Measurements from ENCODE around the gene ZNF28.
"Not testable (repeated sequence)": the region's sequence is repeated elsewhere in the genome, so short reads cannot be mapped to it uniquely, and the experiment has no call there.

Gene ZNF28
- total RNA-seq: 57.5 to 76.3 reads per million in 2 donors

DNA sequence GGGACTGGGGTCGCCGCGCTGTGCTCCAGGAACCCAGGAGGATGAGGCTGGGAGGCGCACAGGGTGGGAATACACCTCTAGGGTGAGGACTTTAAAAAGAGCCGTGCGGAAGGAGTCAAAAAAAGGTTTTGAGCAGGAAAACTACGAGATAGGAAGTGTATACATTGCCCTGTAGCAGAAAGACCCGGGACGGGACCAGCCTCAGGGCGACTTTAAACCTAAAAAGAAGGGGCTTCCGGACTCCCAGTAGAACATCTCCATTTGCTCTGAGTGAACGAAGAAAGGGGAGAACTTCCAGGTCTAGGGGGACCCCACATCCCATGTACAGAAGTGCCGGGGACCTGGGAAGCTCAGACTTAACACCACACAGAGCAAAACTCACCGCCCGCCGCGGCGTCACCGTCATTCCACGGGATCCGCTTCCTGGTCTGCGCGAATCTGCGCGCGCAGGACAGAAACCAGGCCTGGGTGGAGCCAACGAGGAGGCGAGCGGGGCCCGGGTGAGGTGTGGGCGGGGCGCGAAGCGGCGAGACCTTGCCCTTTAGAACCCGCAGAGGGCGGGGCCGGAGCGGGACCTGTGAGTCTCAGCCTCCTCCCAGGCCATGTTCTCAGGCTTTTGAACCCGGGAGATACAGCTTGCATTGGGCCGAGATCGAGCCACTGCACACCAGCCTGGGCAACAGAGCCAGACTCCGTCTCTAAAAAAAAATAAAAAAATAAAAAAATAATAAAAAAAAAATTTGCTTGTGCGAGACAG, at the start of gene ZNF28:
Gene ZNF28 (minus strand): TSS at position 430 of the 757 bp plus-strand sequence. CDS start 3,675 bp downstream, outside the sequence.
- peak; percentile 60 for DNase-seq

DNA sequence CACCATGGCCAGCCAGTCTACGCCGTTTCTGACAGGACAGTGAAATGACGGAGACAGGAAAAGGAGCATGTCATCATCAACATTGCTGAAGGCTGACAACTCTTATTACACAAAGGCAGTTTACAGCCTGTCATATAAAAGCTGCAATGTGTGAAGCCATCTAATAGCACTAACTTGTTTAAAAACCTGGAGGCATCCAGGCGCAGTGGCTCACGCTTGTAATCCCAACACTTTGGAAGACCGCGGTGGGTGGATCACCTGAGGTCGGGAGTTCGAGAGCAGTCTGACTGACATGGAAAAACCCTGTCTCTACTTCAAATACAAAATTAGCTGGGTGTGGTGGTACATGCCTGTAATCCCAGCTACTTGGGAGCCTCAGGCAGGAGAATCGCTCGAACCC, 46.6 kb upstream of the ZNF28 start:
- not testable (repeated sequence) for DNase-seq

DNA sequence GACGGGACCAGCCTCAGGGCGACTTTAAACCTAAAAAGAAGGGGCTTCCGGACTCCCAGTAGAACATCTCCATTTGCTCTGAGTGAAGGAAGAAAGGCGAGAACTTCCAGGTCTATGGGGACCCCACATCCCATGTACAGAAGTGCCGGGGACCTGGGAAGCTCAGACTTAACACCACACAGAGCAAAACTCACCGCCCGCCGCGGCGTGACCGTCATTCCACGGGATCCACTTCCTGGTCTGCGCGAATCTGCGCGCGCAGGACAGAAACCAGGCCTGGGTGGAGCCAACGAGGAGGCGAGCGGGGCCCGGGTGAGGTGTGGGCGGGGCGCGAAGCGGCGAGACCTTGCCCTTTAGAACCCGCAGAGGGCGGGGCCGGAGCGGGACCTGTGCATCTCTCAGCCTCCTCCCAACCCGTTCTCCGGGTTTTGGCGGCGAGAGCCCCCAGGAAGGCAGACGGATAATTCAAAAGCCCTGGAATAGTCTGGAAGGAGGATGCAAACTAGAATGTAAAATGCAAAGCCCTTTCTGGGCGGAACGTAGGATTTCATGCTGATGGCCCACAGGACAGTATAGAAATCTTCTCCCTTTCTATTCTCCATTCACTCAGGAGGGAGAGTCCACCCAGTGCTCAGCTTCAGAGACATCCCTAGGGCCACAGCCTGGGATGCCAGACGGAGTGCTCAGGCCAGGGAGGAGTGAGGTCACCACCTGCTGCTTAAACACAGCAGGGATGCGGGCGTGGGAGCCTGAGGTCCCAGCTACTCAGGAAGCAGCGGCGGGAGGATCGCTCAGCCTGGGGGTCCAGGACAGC, 36.2 kb upstream of the ZNF28 start, which contains the start of gene ZNF468:
Gene ZNF468 (minus strand): TSS at position 242 of the 814 bp plus-strand sequence. CDS start 3,347 bp downstream, outside the sequence.
- peak; percentile 57 for DNase-seq

DNA sequence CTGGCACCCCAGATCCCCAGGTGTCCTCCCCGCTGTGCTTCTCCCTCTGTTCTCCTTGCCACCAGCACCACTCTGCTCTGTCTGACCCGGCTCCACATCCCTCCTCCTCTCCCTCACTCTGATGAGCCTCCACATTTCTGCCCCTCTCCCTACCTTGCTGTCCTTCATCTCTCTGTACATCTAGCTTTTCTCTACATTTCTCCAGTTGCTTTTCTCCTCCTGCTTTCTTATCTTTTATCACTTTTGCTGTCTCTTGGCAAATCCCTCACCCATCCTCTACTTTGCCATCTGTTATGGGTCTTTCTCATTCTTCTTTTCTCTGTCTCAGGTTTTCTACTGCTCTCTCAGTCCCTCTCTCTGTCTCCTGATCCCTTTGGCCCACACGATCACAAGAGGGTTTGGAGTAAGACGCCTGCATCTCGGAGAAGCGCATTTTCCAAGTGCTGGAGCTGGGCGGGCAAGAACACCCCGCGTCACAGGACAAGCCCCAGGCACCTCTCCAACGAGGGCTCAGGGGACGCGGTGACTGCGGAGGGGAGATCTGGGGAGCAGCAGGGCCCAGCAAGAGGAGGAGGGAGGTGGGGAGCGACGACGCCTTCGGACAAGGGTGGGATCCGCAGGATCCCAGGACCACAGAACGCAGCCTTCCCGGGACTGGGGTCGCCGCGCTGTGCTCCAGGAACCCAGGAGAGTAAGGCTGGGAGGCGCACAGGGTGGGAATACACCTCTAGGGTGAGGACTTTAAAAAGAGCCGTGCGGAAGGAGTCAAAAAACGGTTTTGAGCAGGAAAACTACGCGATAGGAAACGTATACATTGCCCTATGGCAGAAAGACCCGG, 35.3 kb upstream of the ZNF28 start:
- not testable (repeated sequence) for DNase-seq

DNA sequence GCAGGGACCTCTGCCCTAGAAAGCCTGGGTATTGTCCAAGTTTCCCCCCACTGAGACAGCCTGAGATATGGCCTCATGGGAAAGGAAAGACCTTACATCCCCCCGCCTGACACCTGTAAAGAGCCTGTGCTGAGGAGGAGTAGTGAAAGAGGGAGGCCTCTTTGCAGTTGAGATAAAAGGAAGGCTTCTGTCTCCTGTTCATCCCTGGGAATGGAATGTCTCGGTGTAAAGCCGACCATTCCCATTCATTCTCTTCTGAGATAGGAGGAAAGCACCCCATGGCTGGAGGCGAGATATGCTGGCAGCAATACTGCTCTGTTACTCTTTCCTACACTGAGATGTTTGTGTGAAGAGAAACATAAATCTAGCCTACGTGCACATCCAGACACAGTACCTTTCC, 25.9 kb upstream of the ZNF28 start:
- not testable (repeated sequence) for DNase-seq

DNA sequence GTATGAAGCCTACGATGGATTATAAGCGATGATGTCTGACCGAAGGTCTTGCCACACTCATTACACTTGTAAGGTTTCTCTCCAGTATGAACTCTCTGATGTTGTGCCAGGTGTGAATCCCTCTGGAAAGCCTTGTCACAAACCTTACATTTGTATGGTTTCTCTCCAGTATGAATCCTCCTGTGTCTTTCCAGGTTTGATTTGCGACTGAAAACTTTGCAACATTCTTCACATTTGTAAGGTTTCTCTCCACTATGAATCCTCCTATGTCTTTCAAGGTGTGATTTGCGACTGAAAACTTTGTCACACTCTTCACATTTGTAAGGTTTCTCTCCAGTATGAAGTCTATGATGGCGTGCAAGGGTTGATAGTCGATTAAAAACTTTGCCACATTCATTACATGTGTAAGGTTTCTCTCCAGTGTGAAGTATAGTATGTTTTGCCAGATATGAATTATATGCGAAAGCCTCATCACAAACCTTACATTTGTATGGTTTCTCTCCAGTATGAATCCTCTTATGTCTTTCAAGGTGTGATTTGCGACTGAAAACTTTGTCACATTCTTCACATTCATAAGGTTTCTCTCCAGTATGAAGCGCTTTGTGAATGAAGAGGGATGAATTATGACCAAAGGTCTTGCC, 19.5 kb upstream of the ZNF28 start:
- DNase-seq: not testable (repeated sequence)

DNA sequence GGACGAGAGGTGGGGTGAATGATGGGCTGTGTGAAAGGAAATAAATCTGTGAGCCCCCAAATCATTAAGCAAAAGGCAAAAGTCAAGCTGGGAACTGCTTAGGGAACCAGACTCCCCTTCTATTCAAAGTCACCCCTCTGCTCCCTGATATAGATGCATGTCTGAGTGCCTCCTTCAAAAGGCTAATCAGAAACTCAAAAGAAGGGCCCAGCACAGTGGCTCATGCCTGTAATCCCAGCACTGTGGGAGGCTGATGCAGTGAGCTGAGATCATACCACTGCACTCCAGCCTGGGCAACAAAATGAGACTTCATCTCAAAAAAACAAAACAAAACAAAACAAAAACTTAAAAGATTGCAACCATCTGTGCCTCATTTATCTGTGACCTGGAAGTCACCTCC, 12.9 kb upstream of the ZNF28 start:
- not testable (repeated sequence) for DNase-seq

DNA sequence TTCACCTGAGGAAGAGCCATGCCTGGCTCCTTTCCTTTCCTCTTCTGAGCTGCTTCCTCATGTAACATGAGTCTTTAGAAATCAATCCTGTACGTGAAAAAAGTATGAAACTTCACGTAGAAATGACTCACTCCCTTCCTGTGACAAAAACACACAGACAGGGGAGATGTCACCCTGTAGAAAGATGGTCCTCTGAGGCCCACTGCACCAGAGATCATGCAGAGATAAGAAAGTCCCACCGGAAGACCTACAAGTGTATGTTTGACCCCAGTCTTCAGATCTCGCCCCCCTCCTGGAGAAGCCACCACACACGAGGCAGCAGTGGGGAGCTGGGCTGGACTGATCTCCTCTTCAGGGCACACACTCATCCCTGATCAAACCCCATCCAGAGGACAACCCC, 12.1 kb upstream of the ZNF28 start:
- not testable (repeated sequence) for DNase-seq

DNA sequence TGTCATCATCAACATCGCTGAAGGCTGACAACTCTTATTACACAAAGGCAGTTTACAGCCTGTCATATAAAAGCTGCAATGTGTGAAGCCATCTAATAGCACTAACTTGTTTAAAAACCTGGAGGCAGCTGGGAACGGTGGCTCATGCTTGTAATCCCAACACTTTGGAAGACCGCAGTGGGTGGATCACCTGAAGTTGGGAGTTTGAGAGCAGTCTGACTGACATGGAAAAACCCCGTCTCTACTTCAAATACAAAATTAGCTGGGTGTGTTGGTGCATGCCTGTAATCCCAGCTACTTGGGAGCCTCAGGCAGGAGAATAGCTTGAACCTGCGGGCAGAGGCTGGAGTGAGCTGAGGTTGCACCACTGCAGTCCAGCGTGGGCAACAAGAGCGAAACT, 8.4 kb upstream of the ZNF28 start:
- not testable (repeated sequence) for DNase-seq

DNA sequence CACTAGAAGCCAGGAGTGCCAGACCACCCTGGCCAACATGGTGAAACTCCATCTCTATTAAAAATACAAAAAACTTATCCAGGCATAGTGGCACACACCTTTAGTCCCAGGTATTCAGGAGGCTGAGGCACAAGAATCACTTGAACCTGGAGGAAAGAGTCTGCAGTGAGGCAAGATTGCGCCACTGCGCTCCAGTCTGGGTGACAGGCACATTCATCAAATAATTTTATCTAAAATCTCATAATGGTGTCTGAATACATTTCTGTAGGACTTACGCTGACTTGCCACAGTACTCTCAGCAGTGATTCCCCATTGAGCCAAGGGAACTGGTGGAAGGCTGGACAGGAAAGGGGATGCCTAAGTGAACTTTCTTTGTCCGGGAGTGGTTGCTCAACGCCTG, 4.3 kb upstream of the ZNF28 start:
- no peak for DNase-seq

DNA sequence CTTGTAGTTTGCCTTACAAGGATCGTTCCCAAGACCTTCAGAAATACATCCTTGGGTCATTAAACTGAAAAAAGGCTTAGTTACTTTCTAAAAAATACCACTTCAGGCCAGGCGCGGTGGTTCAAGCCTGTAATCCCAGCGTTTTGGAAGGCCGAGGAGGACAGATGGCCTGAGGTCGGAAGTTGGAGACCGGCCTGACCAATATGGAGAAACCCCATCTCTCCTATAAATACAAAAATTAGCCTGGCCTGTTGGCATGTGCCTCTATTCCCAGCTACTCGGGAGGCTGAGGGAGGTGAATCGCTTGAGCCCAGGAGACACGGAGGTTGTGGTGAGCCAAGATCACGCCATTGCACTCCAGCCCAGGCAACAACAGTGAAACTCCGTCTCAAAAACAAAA, 2.2 kb upstream of the ZNF28 start:
- DNase-seq: no peak

DNA sequence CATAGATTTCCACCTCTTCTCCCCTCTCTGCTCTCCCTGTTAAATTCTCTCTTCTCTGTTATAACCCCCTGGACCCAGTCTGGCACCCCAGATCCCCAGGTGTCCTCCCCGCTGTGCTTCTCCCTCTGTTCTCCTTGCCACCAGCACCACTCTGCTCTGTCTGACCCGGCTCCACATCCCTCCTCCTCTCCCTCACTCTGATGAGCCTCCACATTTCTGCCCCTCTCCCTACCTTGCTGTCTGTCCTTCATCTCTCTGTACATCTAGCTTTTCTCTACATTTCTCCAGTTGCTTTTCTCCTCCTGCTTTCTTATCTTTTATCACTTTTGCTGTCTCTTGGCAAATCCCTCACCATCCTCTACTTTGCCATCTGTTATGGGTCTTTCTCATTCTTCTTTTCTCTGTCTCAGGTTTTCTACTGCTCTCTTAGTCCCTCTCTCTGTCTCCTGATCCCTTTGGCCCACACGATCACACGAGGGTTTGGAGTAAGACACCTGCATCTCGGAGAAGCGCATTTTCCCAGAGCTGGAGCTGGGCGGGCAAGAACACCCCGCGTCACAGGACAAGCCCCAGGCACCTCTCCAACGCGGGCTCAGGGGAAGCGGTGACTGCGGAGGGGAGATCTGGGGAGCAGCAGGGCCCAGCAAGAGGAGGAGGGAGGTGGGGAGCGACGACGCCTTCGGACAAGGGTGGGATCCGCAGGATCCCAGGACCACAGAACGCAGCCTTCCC, 795 bp downstream of the ZNF28 start:
- DNase-seq: not testable (repeated sequence)

DNA sequence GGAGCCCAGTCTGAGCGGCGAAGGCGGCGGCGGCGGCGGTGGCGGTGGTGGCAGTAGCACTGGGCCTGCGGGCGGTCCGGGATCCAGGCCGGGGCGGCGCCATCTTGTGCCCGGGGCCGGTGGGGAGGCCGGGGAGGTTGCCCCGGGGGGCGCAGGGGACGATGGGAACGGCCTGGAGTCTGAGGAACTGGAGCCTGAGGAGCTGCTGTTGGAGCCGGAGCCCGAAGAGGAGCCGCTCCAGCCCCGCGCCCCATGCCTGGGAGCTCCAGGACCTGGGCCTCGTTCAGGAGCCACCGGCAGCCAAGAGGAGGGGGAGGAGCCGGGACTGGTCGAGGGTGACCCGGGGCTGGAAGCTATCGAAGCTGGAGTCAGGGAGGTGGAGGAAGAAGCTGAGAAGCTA, 11.6 kb downstream of the ZNF28 start:
- no peak for DNase-seq

DNA sequence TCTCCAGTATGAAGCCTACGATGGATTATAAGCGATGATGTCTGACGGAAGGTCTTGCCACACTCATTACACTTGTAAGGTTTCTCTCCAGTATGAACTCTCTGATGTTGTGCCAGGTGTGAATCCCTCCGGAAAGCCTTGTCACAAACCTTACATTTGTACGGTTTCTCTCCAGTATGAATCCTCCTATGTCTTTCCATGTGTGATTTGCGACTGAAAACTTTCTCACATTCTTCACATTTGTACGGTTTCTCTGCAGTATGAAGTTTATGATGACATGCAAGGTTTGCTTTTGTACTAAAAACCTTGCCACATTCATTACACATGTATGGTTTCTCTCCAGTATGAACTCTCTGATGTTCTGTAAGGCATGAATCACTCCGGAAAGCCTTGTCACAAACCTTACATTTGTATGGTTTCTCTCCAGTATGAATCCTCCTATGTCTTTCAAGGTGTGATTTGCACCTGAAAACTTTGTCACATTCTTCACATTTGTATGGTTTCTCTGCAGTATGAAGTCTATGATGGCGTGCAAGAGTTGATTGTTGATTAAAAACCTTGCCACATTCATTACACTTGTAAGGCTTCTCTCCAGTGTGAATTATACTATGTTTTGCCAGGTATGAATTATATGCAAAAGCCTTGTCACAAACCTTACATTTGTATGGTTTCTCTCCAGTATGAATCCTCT, 21.3 kb downstream of the ZNF28 start:
- not testable (repeated sequence) for DNase-seq

DNA sequence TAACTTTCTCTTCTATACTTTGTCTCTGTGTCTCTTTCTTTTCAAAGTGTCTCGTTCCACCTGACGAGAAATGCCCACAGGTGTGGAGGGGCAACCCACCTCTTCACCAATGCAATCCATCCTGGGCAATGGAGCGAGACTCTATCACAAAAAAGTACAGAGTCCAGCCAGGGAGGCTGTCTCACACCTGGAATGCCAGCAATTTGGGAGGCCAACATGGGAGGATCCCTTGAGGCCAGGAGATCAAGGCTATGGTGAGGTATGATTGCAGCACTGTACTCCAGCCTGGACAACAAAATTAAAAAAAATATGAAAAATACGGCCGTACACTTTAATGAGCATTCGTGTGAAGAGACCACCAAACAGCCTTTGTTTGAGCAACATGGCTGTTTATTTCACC, 32.0 kb downstream of the ZNF28 start:
- no peak for DNase-seq

DNA sequence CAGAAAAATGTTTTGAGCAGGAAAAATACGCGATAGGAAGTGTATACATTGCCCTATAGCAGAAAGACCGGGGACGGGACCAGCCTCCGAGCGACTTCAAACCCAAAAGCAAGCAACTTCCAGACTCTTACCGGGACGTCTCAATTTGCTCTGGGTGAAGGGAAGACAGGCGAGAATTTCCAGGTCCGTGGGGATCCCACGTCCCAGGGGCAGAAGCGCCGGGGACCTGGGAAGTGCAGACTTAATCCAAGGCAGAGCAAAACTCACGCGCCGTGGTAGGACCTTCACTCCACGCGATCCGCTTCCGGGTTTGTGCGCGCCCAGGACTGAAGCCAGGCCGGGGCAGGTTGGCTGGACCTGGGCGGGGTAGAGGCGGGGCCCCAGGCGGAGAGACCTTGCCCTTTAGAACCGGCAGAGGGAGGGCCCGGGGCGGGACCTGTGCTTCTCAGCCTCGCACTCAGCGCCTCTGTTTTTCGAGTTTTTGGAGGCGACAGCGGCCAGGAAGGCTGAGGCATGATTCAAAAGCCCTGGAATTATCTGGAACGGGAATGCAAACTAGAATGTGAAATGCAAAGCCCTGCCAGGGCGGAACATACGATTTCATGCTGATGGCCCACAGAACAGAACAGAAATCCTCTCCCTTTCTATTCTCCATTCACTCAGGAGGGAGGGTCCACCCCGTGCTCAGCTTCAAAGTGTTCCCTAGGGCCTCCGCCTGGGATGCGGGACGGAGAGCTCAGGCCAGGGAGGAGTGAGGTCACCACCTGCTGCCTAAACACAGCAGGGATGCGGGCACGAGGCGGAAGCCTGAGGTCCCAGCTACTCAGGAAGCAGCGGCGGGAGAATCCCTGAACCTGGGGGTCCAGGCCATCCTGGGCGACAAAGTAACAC, 34.7 kb downstream of the ZNF28 start, which contains the start of gene ZNF600:
Gene ZNF600 (minus strand): TSS at position 328 of the 891 bp plus-strand sequence. CDS start 7,903 bp downstream, outside the sequence.
- DNase-seq: peak; percentile 79

DNA sequence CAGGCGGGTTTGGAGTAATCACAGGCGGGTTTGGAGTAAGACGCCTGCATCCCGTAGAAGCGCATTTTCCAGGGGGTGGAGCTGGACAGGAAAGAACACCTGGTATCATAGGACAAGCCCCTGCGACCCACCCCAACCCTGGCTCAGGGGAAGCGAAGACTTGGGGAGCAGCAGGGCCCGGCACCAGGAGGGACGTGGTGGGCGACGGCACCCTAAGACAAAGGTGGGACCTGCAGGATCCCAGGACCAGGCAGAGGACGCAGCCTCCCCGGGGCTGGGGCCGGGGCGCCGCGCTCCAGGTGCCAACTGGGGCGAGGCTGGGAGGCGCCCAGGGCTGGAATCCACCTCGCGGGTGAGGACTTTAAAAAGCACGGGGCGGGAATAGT, 35.4 kb downstream of the ZNF28 start:
- DNase-seq: no peak

DNA sequence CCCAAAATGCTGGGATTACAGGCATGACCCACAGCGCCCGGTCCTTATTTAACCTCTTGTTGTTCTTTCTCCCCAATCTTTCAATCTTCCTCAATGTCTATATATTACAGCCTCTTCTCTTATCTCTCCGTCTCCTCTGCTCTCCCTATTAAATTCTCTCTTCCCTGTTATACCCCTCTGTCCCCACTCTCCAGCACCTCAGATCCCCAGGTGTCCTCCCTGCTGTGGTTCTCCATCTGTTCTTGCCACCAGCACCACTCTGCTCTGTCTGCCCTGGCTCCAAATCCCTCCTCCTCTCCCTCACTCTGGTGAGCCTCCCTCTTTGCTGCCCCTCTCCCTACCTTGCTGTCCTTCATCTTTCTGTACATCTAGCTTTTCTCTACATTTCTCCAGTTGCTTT, 35.9 kb downstream of the ZNF28 start:
- DNase-seq: no peak

DNA sequence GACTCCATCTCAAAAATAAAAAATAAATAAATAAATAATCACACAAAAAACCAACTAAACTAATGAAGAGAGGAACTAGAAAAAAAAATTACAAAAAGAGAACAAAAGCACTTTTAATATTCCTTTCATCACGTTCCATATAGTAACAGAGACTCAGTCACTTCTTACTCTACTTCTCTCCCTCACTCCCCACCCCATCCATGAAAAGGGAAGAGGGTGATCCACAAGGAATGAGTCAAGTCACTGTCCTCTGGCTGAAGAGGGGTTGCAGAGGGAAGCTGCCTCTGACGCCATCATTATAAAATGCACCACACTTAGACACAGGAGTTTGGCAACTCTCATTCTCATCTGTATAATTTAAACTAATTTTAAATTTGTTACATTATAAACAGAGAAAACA, 38.6 kb downstream of the ZNF28 start:
- DNase-seq: not testable (repeated sequence)

DNA sequence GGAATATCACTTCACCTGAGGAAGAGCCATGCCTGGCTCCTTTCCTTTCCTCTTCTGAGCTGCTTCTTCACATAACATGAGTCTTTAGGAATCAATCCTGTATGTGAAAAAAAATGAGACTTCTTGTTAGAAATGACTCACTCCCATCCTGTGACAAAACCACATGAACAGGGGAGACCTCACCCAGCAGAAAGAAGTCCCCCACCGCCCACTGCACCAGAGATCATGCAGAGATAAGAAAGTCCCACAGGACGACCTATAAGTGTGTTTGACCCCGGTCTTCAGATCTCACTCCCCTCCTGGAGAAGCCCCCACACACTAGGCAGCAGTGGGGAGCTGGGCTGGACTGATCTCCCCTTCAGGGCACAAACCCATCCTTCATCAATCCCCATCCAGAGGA, 42.6 kb downstream of the ZNF28 start:
- DNase-seq: no peak
